IMR-90 (cell line): ENCODE measurements around the gene ZNF415.

ENCODE experiments used
- BHLHE40 ChIP-seq: fragments of 150-350 bp; IDR thresholded peaks from 2 replicates; pipeline ENCODE4 v1.6.1; 2016; ENCODE audit warnings: mild to moderate bottlenecking, low read depth, low read length
- CEBPB ChIP-seq: IDR thresholded peaks from 2 replicates; pipeline ENCODE4 v1.6.1; 2012; ENCODE audit warnings: low read depth, low read length, improper control_type of control experiment
- CHD1 ChIP-seq: IDR thresholded peaks from 2 replicates; pipeline ENCODE4 v1.6.1; 2012; ENCODE audit warnings: low read depth, low read length, improper control_type of control experiment
- CTCF ChIP-seq: conservative IDR thresholded peaks from 2 replicates; pipeline ENCODE4 v1.5.1; 2012; ENCODE audit warnings: mild to moderate bottlenecking, low read depth, low read length, improper control_type of control experiment
- ELK1 ChIP-seq: fragments of 150-350 bp; IDR thresholded peaks from 2 replicates; pipeline ENCODE4 v1.6.1; 2016; ENCODE audit warnings: low read depth, mild to moderate bottlenecking, low read length, moderate library complexity, borderline replicate concordance
- MXI1 ChIP-seq: IDR thresholded peaks from 2 replicates; pipeline ENCODE4 v1.6.1; 2012; ENCODE audit warnings: low read depth, mild to moderate bottlenecking, low read length, moderate library complexity, borderline replicate concordance
- POLR2A ChIP-seq: IDR thresholded peaks from 2 replicates; pipeline ENCODE4 v1.6.1; 2012; ENCODE audit warnings: mild to moderate bottlenecking, low read depth, low read length
- RAD21 ChIP-seq: IDR thresholded peaks from 2 replicates; pipeline ENCODE4 v1.6.1; 2012; ENCODE audit warnings: low read length, improper control_type of control experiment
- RCOR1 ChIP-seq: IDR thresholded peaks from 2 replicates; pipeline ENCODE4 v1.6.1; 2012; ENCODE audit warnings: mild to moderate bottlenecking, low read length, improper control_type of control experiment; ENCODE audit not compliant: insufficient replicate concordance
- RFX5 ChIP-seq: IDR thresholded peaks from 2 replicates; pipeline ENCODE4 v1.8.0; 2012; ENCODE audit warnings: low read depth, mild to moderate bottlenecking, low read length, moderate library complexity
- SMC3 ChIP-seq: fragments of 150-350 bp; IDR thresholded peaks from 2 replicates; pipeline ENCODE4 v1.6.1; 2016; ENCODE audit warnings: low read depth, mild to moderate bottlenecking, antibody characterized with exemption, low read length, moderate library complexity

- no peak for TF ChIP-seq BHLHE40
- TF ChIP-seq CHD1, result no peak
- no peak for TF ChIP-seq RFX5
- TF ChIP-seq CTCF, result no peak
- no peak for TF ChIP-seq POLR2A
- TF ChIP-seq RCOR1, result no peak
- TF ChIP-seq MXI1, result no peak
- no peak for TF ChIP-seq CEBPB
- TF ChIP-seq RAD21, result no peak
- TF ChIP-seq SMC3, result no peak
- TF ChIP-seq ELK1, result no peak
Observed at GRCh38 chr19:53161123-53161522, 28.4 kb upstream of the ZNF415 start.
